Esophagus squamous epithelium (tissue), 5 donors: Measurements from ENCODE around the gene DENND2A. TPM values are rescaled to one million over a fixed set of nuclear protein-coding genes. Genes with fewer than 3 reads are reported as not detected.
"Not testable (repeated sequence)": the region's sequence is repeated elsewhere in the genome, so short reads cannot be mapped to it uniquely, and the experiment has no call there.

ENCODE experiments used
- DNase-seq: peaks from one replicate; lab custom pipeline; 2025; lab: John Stamatoyannopoulos, UW
- H3K27ac ChIP-seq, 4 donors: fragments of 200-600 bp; sonication (generic); one replicate each; pipeline ENCODE4 v1.5.1; 2016 to 2019; ENCODE audit warnings: mild to moderate bottlenecking in 1 of 4
- H3K27me3 ChIP-seq, 4 donors: fragments of 200-600 bp; sonication (generic); 1 replicate in 3 of 4; 2 replicates in 1 of 4; pipeline versions ENCODE4 v1.5.1 to v1.6.0; 2017 to 2021; ENCODE audit warnings: antibody characterized with exemption in 1 of 4
- H3K36me3 ChIP-seq, 3 donors: fragments of 200-600 bp; sonication (generic); one replicate each; pipeline ENCODE4 v1.5.1; 2016 to 2019
- H3K4me1 ChIP-seq, 3 donors: fragments of 200-600 bp; sonication (generic); one replicate each; pipeline ENCODE4 v1.5.1; 2017 to 2019
- H3K4me3 ChIP-seq, 4 donors: fragments of 200-600 bp; sonication (generic); 1 replicate in 3 of 4; 2 replicates in 1 of 4; pipeline ENCODE4 v1.5.1; 2016 to 2019; ENCODE audit warnings: mild to moderate bottlenecking in 2 of 4, moderate library complexity in 1 of 4
- H3K9me3 ChIP-seq, 3 donors: fragments of 200-600 bp; sonication (generic); one replicate each; pipeline ENCODE4 v1.5.1; 2016 to 2019
- CTCF ChIP-seq, 6 experiments: fragments of 450-650 bp in 4 of 6; fragments of 200-600 bp in 2 of 6; sonication (generic) in 2 of 6; IDR thresholded peaks; one replicate each; pipeline ENCODE4 v1.5.1; 2016 to 2019; ENCODE audit warnings: antibody characterized with exemption in 6 of 6, mild to moderate bottlenecking in 4 of 6, moderate library complexity in 4 of 6
- POLR2A ChIP-seq, 4 donors: fragments of 450-650 bp; IDR thresholded peaks; one replicate each; pipeline ENCODE4 v1.6.1; 2017; ENCODE audit warnings: antibody characterized with exemption in 4 of 4, mild to moderate bottlenecking in 4 of 4, moderate library complexity in 3 of 4
- WGBS, 2 donors: methylation state at CpG; one replicate each; pipeline ENCODE4 v1.1.5; 2018; 5-methylcytosine and 5-hydroxymethylcytosine counted together
- intact Hi-C: fragments of 100-400 bp; cut with DNase I; formaldehyde crosslinking; loops from one replicate; pipeline ENCODE4 v1.15.0; 2022
- total RNA-seq, 4 donors: library from RNA; depleted of rRNA; stranded (reverse); fragments of >200 nt; gene quantifications; one replicate each; pipeline ENCODE4 v1.1.0, GENCODE V29; 2016
- donor health status: DM: yes; HTN: yes; CAD: no.

Gene DENND2A
- total RNA-seq, 4 donors from 2014 or later, result 0.92 to 11.1 (median 1.9) TPM

- Histone ChIP-seq H3K27me3 (peaks cover 0 to 22% (median 0%) of the 10 kb centered on the region in 4 donors), H3K9me3 (no peaks in the 10 kb centered on the region), H3K4me1 (peaks cover 0 to 36% (median 5%) of the 10 kb centered on the region in 3 donors), H3K4me3 (no peak overlapping the region), H3K27ac (peak overlapping the region in 1 of 4 donors; percentile 54), H3K36me3 (peaks cover 0 to 6% (median 0%) of the 10 kb centered on the region in 3 donors)
- intact Hi-C loops, result no loop called here
- 71 to 81% methylated on average over 9 to 15 of the region's 17 CpGs for WGBS, 2 donors
- DNase-seq, result no peak
- TF ChIP-seq POLR2A (IDR thresholded peaks at IDR 0.05) (no peak), CTCF (IDR thresholded peaks at IDR 0.05) (no peak)
Observed at GRCh38 chr7:140568021-140568813, 72.4 kb downstream of the DENND2A start.

- H3K9me3 ChIP-seq, H3K36me3 ChIP-seq, H3K4me3 ChIP-seq, DNase-seq, intact Hi-C loops: not testable (repeated sequence)
- Histone ChIP-seq H3K27me3 (peaks cover 0 to 35% (median 0%) of the 10 kb centered on the region in 4 donors), H3K4me1 (peaks cover 0 to 40% (median 5%) of the 10 kb centered on the region in 3 donors), H3K27ac (peak overlapping the region in 1 of 4 donors; percentile 54)
- WGBS, 2 donors, result 7 to 34% methylated on average over 4 to 5 of the region's 6 CpGs
Observed at GRCh38 chr7:140566186-140566585, 74.4 kb downstream of the DENND2A start.

- Histone ChIP-seq H3K27me3 (peaks cover 0 to 35% (median 0%) of the 10 kb centered on the region in 4 donors), H3K4me1 (peaks cover 0 to 40% (median 5%) of the 10 kb centered on the region in 3 donors), H3K27ac (peak overlapping the region in 1 of 4 donors; percentile 54)
- DNase-seq, H3K9me3 ChIP-seq, H3K4me3 ChIP-seq, intact Hi-C loops, H3K36me3 ChIP-seq: not testable (repeated sequence)
- 68 to 92% methylated on average over 4 to 5 of the region's 5 CpGs for WGBS, 2 donors
Observed at GRCh38 chr7:140565761-140566160, 74.9 kb downstream of the DENND2A start.

GRCh38 chr7:140564643-140565042 is 76.0 kb downstream of the DENND2A start:
- Histone ChIP-seq H3K4me3 (no peak overlapping the region), H3K27me3 (peaks cover 0 to 43% (median 0%) of the 10 kb centered on the region in 4 donors), H3K27ac (no peak overlapping the region), H3K36me3 (no peaks in the 10 kb centered on the region), H3K9me3 (no peaks in the 10 kb centered on the region), H3K4me1 (peaks cover 0 to 40% (median 5%) of the 10 kb centered on the region in 3 donors)
- intact Hi-C loops, result no loop called here
- DNase-seq, result no peak
- 44 to 50% methylated on average over 4 of the region's 4 CpGs for WGBS, 2 donors
- TF ChIP-seq POLR2A (IDR thresholded peaks at IDR 0.05) (no peak), CTCF (IDR thresholded peaks at IDR 0.05) (no peak)

GRCh38 chr7:140562926-140563481 is 77.6 kb downstream of the DENND2A start:
- TF ChIP-seq CTCF (IDR thresholded peaks at IDR 0.05), result no peak
- no peak for TF ChIP-seq POLR2A (IDR thresholded peaks at IDR 0.05)
- intact Hi-C loops, result no loop called here
- H3K27ac ChIP-seq, result no peak overlapping the region
- H3K4me1 ChIP-seq, result peaks cover 0 to 39% (median 5%) of the 10 kb centered on the region in 3 donors
- peaks cover 0 to 42% (median 0%) of the 10 kb centered on the region in 4 donors for H3K27me3 ChIP-seq
- 52 to 63% methylated on average over 5 of the region's 5 CpGs for WGBS, 2 donors
- no peak overlapping the region for H3K4me3 ChIP-seq
- no peaks in the 10 kb centered on the region for H3K36me3 ChIP-seq
- DNase-seq, result no peak
- H3K9me3 ChIP-seq, result no peaks in the 10 kb centered on the region

- H3K9me3 ChIP-seq, result no peaks in the 10 kb centered on the region
- peaks cover 0 to 5% (median 0%) of the 10 kb centered on the region in 3 donors for H3K4me1 ChIP-seq
- peaks cover 0 to 37% (median 0%) of the 10 kb centered on the region in 4 donors for H3K27me3 ChIP-seq
- TF ChIP-seq CTCF (IDR thresholded peaks at IDR 0.05) (no peak), POLR2A (IDR thresholded peaks at IDR 0.05) (no peak)
- WGBS, 2 donors, result 53 to 61% methylated on average over 4 to 9 of the region's 9 CpGs
- no peaks in the 10 kb centered on the region for H3K36me3 ChIP-seq
- no peak overlapping the region for H3K4me3 ChIP-seq
- no peak for DNase-seq
- H3K27ac ChIP-seq, result no peak overlapping the region
- intact Hi-C loops, result no loop called here
Observed at GRCh38 chr7:140559410-140559809, 81.2 kb downstream of the DENND2A start.
